ENCODE results near the gene BARHL1. TPM values are rescaled to one million over a fixed set of nuclear protein-coding genes. Genes with fewer than 3 reads are reported as not detected.

The BARHL1 gene
- total RNA-seq, 1 experiment from 2014 or later = not detected

DNA sequence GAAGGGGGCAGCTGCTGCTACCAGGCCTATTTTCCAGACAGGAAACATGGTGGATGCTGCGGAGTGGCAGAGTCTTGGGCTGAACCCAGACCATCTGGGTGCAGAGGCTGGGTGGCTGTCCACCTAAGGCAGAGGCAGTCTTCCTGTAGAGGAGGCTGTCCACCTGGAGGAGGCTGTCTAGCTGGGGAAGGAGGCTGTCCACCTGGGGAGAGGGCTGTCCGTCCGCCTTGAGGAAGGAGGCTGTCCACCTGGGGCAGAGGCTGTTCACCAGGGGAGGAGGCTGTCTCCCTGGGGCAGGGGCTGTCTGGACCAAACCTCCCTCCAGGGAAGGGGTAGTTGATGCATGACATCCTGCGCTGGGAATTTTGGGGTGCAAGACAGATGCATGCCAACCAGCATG, 39.2 kb upstream of the BARHL1 start:
- Mint-ChIP-seq H3K9me3 (no peaks in the 10 kb centered on the region), H3K4me1 (peaks cover 33 to 42% of the 10 kb centered on the region in 2 experiments), H3K27ac (no peak overlapping the region; a peak in 1 of 7 replicates), H3K36me3 (ENCODE audit: insufficient read depth in 1 of 3, low read depth in 3 of 3) (no peaks in the 10 kb centered on the region), H3K27me3 (ENCODE audit: low read depth) (peaks cover 3% of the 10 kb centered on the region), H3K4me3 (no peak overlapping the region)
- H4K91ac ChIP-seq (ENCODE audit: insufficient read length, low read depth, low read length) = no peak overlapping the region
- H2AK5ac ChIP-seq (ENCODE audit: insufficient read length, low read length) = no peak overlapping the region
- H3K79me1 ChIP-seq (ENCODE audit: insufficient read depth, low read depth, low read length, poor library complexity, severe bottlenecking) = no peaks in the 10 kb centered on the region
- H3K4me2 ChIP-seq (ENCODE audit: insufficient read depth, insufficient read length, low read length) = no peak overlapping the region
- TF ChIP-seq, protein P1, sequence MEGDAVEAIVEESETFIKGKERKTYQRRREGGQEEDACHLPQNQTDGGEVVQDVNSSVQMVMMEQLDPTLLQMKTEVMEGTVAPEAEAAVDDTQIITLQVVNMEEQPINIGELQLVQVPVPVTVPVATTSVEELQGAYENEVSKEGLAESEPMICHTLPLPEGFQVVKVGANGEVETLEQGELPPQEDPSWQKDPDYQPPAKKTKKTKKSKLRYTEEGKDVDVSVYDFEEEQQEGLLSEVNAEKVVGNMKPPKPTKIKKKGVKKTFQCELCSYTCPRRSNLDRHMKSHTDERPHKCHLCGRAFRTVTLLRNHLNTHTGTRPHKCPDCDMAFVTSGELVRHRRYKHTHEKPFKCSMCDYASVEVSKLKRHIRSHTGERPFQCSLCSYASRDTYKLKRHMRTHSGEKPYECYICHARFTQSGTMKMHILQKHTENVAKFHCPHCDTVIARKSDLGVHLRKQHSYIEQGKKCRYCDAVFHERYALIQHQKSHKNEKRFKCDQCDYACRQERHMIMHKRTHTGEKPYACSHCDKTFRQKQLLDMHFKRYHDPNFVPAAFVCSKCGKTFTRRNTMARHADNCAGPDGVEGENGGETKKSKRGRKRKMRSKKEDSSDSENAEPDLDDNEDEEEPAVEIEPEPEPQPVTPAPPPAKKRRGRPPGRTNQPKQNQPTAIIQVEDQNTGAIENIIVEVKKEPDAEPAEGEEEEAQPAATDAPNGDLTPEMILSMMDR (conservative IDR thresholded peaks at IDR 0.05) = no peak
- H4K20me1 ChIP-seq (ENCODE audit: control insufficient read depth, insufficient read depth, insufficient read length) = no peaks in the 10 kb centered on the region
- H3K27me3 ChIP-seq (ENCODE audit: insufficient read depth, low read length) = no peaks in the 10 kb centered on the region
- no peak overlapping the region for H3K14ac ChIP-seq (ENCODE audit: insufficient read depth, low read length)
- H3K9ac ChIP-seq (ENCODE audit: extremely low read depth, insufficient read length, low read length) = no peak overlapping the region
- peaks cover 4% of the 10 kb centered on the region; the same call in 1 of the 2 replicates for H3K4me1 ChIP-seq (ENCODE audit: insufficient read depth, low read length)
- no peak overlapping the region for H3T11ph ChIP-seq (ENCODE audit: low read length)
- H3K23me2 ChIP-seq (ENCODE audit: insufficient read length, low read depth, low read length, poor library complexity, severe bottlenecking) = peaks cover 8% of the 10 kb centered on the region
- no peak overlapping the region for H3K18ac ChIP-seq (ENCODE audit: insufficient read length, low read depth, low read length)
- DNase-seq = no peak
- no peak overlapping the region for H2BK12ac ChIP-seq (ENCODE audit: insufficient read length, low read depth, low read length)
- H2BK20ac ChIP-seq (ENCODE audit: low read depth, low read length, poor library complexity, severe bottlenecking) = no peak overlapping the region
- no peaks in the 10 kb centered on the region for H3K9me3 ChIP-seq (ENCODE audit: control insufficient read depth, low read depth, low read length)
- no peak overlapping the region for H4K8ac ChIP-seq (replicated peaks; ENCODE audit: insufficient read length, low read depth, low read length)
- H2BK15ac ChIP-seq (ENCODE audit: low read depth, low read length) = no peak overlapping the region
- no peak overlapping the region for H2BK5ac ChIP-seq (ENCODE audit: insufficient read length, low read length)
- H3K23ac ChIP-seq (ENCODE audit: insufficient read length, low read depth, low read length) = no peak overlapping the region
- H2AFZ ChIP-seq (ENCODE audit: low read length) = no peak overlapping the region
- H3K27ac ChIP-seq (ENCODE audit: insufficient read length, low read depth, low read length) = no peak overlapping the region
- H3K56ac ChIP-seq (ENCODE audit: insufficient read length, low read depth, low read length) = no peak overlapping the region
- no peak overlapping the region for H2BK120ac ChIP-seq (ENCODE audit: low read depth, low read length, poor library complexity, severe bottlenecking)
- H4K5ac ChIP-seq (ENCODE audit: insufficient read length, low read depth, low read length) = no peak overlapping the region
- no peaks in the 10 kb centered on the region for H3K79me2 ChIP-seq (ENCODE audit: insufficient read depth, low read length)
- no CpG with 5 or more reads among the region's 4 CpGs for WGBS (ENCODE audit: extremely low coverage, insufficient read length, low lambda C conversion rate)
- no peak overlapping the region for H3K4ac ChIP-seq (ENCODE audit: low read depth, low read length)
